Sigmoid colon (tissue), 7 donors: Measurements from ENCODE around the gene GRM8. TPM values are rescaled to one million over a fixed set of nuclear protein-coding genes. Genes with fewer than 3 reads are reported as not detected.

Source experiments
- DNase-seq: peaks from one replicate; pipeline ENCODE4 v3.0.0-alpha.2; 2019
- H3K27ac ChIP-seq, 4 donors: fragments of 200-600 bp; sonication (generic); one replicate each; pipeline ENCODE4 v1.5.1; 2016 to 2019; ENCODE audit warnings: mild to moderate bottlenecking in 1 of 4
- H3K27me3 ChIP-seq, 3 donors: fragments of 200-600 bp; sonication (generic); one replicate each; pipeline ENCODE4 v1.5.1; 2019; ENCODE audit warnings: mild to moderate bottlenecking in 1 of 3
- H3K36me3 ChIP-seq, 4 donors: fragments of 200-600 bp; sonication (generic); one replicate each; pipeline ENCODE4 v1.5.1; 2016 to 2019
- H3K4me1 ChIP-seq, 4 donors: fragments of 200-600 bp; sonication (generic); one replicate each; pipeline ENCODE4 v1.5.1; 2017 to 2019
- H3K4me3 ChIP-seq, 4 donors: fragments of 200-600 bp; sonication (generic); one replicate each; pipeline ENCODE4 v1.5.1; 2017 to 2019; ENCODE audit warnings: mild to moderate bottlenecking in 2 of 4, moderate library complexity in 1 of 4
- H3K9me3 ChIP-seq, 4 donors: fragments of 200-600 bp in 3 of 4; sonication (generic) in 3 of 4; one replicate each; pipeline versions ENCODE4 v1.5.1 to v1.6.1; 2013 to 2019
- CTCF ChIP-seq, 4 experiments: fragments of 450-650 bp in 3 of 4; fragments of 200-600 bp in 1 of 4; IDR thresholded peaks; one replicate each; pipeline ENCODE4 v1.5.1; 2016 to 2019; ENCODE audit warnings: antibody characterized with exemption in 4 of 4, mild to moderate bottlenecking in 3 of 4, moderate library complexity in 2 of 4
- EP300 ChIP-seq, 4 donors: sonication (generic); formaldehyde crosslinking; IDR thresholded peaks; one replicate each; pipeline ENCODE4 v1.6.1; 2017; ENCODE audit warnings: antibody characterized with exemption in 4 of 4
- POLR2A ChIP-seq, 2 donors: fragments of 450-650 bp; IDR thresholded peaks; one replicate each; pipeline ENCODE4 v1.6.1; 2016; ENCODE audit warnings: antibody characterized with exemption in 2 of 2, mild to moderate bottlenecking in 2 of 2, moderate library complexity in 2 of 2
- POLR2AphosphoS5 ChIP-seq, 4 donors: sonication (generic); formaldehyde crosslinking; IDR thresholded peaks; one replicate each; pipeline ENCODE4 v1.6.1; 2017; ENCODE audit warnings: antibody characterized with exemption in 4 of 4
- WGBS, 2 donors: extraction: QIAGEN DNeasy Blood & Tissue Kit; methylation state at CpG; one replicate each; pipeline ENCODE4 v1.1.7; 2013; 5-methylcytosine and 5-hydroxymethylcytosine counted together
- intact Hi-C: fragments of 100-400 bp; cut with DNase I; formaldehyde crosslinking; loops from one replicate; pipeline ENCODE4 v1.15.1; 2023
- polyA plus RNA-seq, 3 donors: library from polyadenylated mRNA; stranded (reverse); fragments of 200-250 nt; gene quantifications; one replicate each; pipeline ENCODE4 v1.2.3, GENCODE V29; 2013
- total RNA-seq, 4 donors: library from RNA; depleted of rRNA; stranded (reverse); fragments of >200 nt; gene quantifications; one replicate each; pipeline ENCODE4 v1.1.0, GENCODE V29; 2016
- donor health status: healthy with polysubstance abuse.
- donor health status: Bipolar disorder and iron deficiency.
- donor health status: healthy.

Gene GRM8
- total and polyA plus RNA-seq, 7 donors, result 0.27 to 1.9 (median 0.55) TPM; not detected in 4

- TF ChIP-seq POLR2AphosphoS5 (IDR thresholded peaks at IDR 0.05) (no peak), CTCF (IDR thresholded peaks at IDR 0.05) (no peak), POLR2A (IDR thresholded peaks at IDR 0.05) (no peak), EP300 (IDR thresholded peaks at IDR 0.05) (no peak)
- Histone ChIP-seq H3K9me3 (no peaks in the 10 kb centered on the region), H3K4me1 (no peaks in the 10 kb centered on the region), H3K4me3 (no peak overlapping the region), H3K27ac (no peak overlapping the region), H3K27me3 (no peaks in the 10 kb centered on the region), H3K36me3 (no peaks in the 10 kb centered on the region)
- WGBS, 2 donors, result 83% methylated on average over 4 of the region's 4 CpGs
- intact Hi-C loops, result no loop called here
- no peak for DNase-seq
Measured at GRCh38 chr7:126662856-126663255, 589.9 kb downstream of the GRM8 start.

- no peaks in the 10 kb centered on the region for H3K9me3 ChIP-seq
- H3K27me3 ChIP-seq, result no peaks in the 10 kb centered on the region
- H3K4me1 ChIP-seq, result no peaks in the 10 kb centered on the region
- no peak overlapping the region for H3K4me3 ChIP-seq
- no peak overlapping the region for H3K27ac ChIP-seq
- TF ChIP-seq CTCF (IDR thresholded peaks at IDR 0.05), result no peak
- no peak for TF ChIP-seq EP300 (IDR thresholded peaks at IDR 0.05)
- no peak for TF ChIP-seq POLR2A (IDR thresholded peaks at IDR 0.05)
- TF ChIP-seq POLR2AphosphoS5 (IDR thresholded peaks at IDR 0.05), result no peak
- intact Hi-C loops, result no loop called here
- no peaks in the 10 kb centered on the region for H3K36me3 ChIP-seq
- WGBS, 2 donors, result 57 to 81% methylated on average over 3 of the region's 3 CpGs
- DNase-seq, result no peak
Measured at GRCh38 chr7:126659124-126659523, 593.6 kb downstream of the GRM8 start.

- Histone ChIP-seq H3K36me3 (no peaks in the 10 kb centered on the region), H3K27ac (no peak overlapping the region), H3K4me1 (no peaks in the 10 kb centered on the region), H3K27me3 (no peaks in the 10 kb centered on the region), H3K4me3 (no peak overlapping the region), H3K9me3 (no peaks in the 10 kb centered on the region)
- DNase-seq, result no peak
- intact Hi-C loops, result no loop called here
- 91% methylated on average over 16 of the region's 16 CpGs for WGBS, 2 donors
- TF ChIP-seq EP300 (IDR thresholded peaks at IDR 0.05) (no peak), POLR2A (IDR thresholded peaks at IDR 0.05) (no peak), POLR2AphosphoS5 (IDR thresholded peaks at IDR 0.05) (no peak), CTCF (IDR thresholded peaks at IDR 0.05) (no peak)
Measured at GRCh38 chr7:126658684-126659083, 594.1 kb downstream of the GRM8 start.

GRCh38 chr7:126657599-126658358 is 595.0 kb downstream of the GRM8 start:
- H3K4me3 ChIP-seq, result no peak overlapping the region
- H3K9me3 ChIP-seq, result no peaks in the 10 kb centered on the region
- DNase-seq, result no peak
- TF ChIP-seq POLR2A (IDR thresholded peaks at IDR 0.05) (no peak), POLR2AphosphoS5 (IDR thresholded peaks at IDR 0.05) (no peak), CTCF (IDR thresholded peaks at IDR 0.05) (no peak), EP300 (IDR thresholded peaks at IDR 0.05) (no peak)
- intact Hi-C loops, result no loop called here
- 46 to 65% methylated on average over 6 of the region's 6 CpGs for WGBS, 2 donors
- no peaks in the 10 kb centered on the region for H3K27me3 ChIP-seq
- H3K4me1 ChIP-seq, result no peaks in the 10 kb centered on the region
- no peaks in the 10 kb centered on the region for H3K36me3 ChIP-seq
- no peak overlapping the region for H3K27ac ChIP-seq

GRCh38 chr7:126657137-126657536 is 595.6 kb downstream of the GRM8 start:
- intact Hi-C loops, result no loop called here
- DNase-seq, result no peak
- H3K9me3 ChIP-seq, result no peaks in the 10 kb centered on the region
- H3K4me1 ChIP-seq, result no peaks in the 10 kb centered on the region
- no peak overlapping the region for H3K4me3 ChIP-seq
- no peak overlapping the region for H3K27ac ChIP-seq
- TF ChIP-seq EP300 (IDR thresholded peaks at IDR 0.05) (no peak), POLR2AphosphoS5 (IDR thresholded peaks at IDR 0.05) (no peak)
- H3K36me3 ChIP-seq, result no peaks in the 10 kb centered on the region
- WGBS, 2 donors, result 69 to 78% methylated on average over 3 of the region's 3 CpGs
- no peaks in the 10 kb centered on the region for H3K27me3 ChIP-seq
